HG02970 (cell line): Measurements from ENCODE around the gene MFSD1.

ENCODE experiments used
- ATAC-seq: cut with Tn5 transposase; IDR thresholded peaks from one replicate; pipeline ENCODE4 v1.9.1; 2021; ENCODE audit warnings: mild to moderate bottlenecking, moderate library complexity, moderate number of reproducible peaks; ENCODE audit not compliant: unreplicated experiment, low FRiP score

Gene MFSD1

GRCh38 chr3:158808697-158809096, 6.8 kb downstream of the MFSD1 start:
- no peak for ATAC-seq

- ATAC-seq = no peak
Measured at GRCh38 chr3:158809642-158810041, 7.8 kb downstream of the MFSD1 start.

- ATAC-seq = no peak
Measured at GRCh38 chr3:158810823-158811724, 9.2 kb downstream of the MFSD1 start.

GRCh38 chr3:158819282-158819681, 17.4 kb downstream of the MFSD1 start:
- no peak for ATAC-seq

GRCh38 chr3:158820521-158820920, 18.7 kb downstream of the MFSD1 start:
- ATAC-seq = no peak

- no peak for ATAC-seq
Measured at GRCh38 chr3:158821847-158822246, 20.0 kb downstream of the MFSD1 start.

- ATAC-seq = no peak
Measured at GRCh38 chr3:158823426-158823825, 21.6 kb downstream of the MFSD1 start.

- no peak for ATAC-seq
Measured at GRCh38 chr3:158827773-158828172, 25.9 kb downstream of the MFSD1 start.

- ATAC-seq = no peak
Measured at GRCh38 chr3:158830391-158830790, 28.5 kb downstream of the MFSD1 start.

- ATAC-seq = no peak
Measured at GRCh38 chr3:158831861-158832260, 30.0 kb downstream of the MFSD1 start.

GRCh38 chr3:158835631-158836030, 33.8 kb downstream of the MFSD1 start:
- no peak for ATAC-seq

GRCh38 chr3:158836312-158836711, 34.5 kb downstream of the MFSD1 start:
- ATAC-seq = no peak

GRCh38 chr3:158837240-158837639, 35.4 kb downstream of the MFSD1 start:
- ATAC-seq = no peak

- no peak for ATAC-seq
Measured at GRCh38 chr3:158839966-158840365, 38.1 kb downstream of the MFSD1 start.

GRCh38 chr3:158841387-158841786, 39.5 kb downstream of the MFSD1 start:
- no peak for ATAC-seq

- no peak for ATAC-seq
Measured at GRCh38 chr3:158842976-158843375, 41.1 kb downstream of the MFSD1 start.

GRCh38 chr3:158845765-158846350, 44.0 kb downstream of the MFSD1 start:
- ATAC-seq = no peak

GRCh38 chr3:158846803-158847451, 45.1 kb downstream of the MFSD1 start:
- ATAC-seq = peak; percentile 83

GRCh38 chr3:158847452-158847821, 45.6 kb downstream of the MFSD1 start:
- peak; percentile 17 for ATAC-seq

GRCh38 chr3:158847885-158848284, 46.0 kb downstream of the MFSD1 start:
- ATAC-seq = no peak

- no peak for ATAC-seq
Measured at GRCh38 chr3:158849757-158850156, 47.9 kb downstream of the MFSD1 start.
